Activated CD8-positive, alpha-beta memory T cell treated with anti-CD3 and anti-CD28 coated beads for 4 hours (primary cell): ENCODE measurements around the gene AMIGO2.
"Not testable (repeated sequence)": the region's sequence is repeated elsewhere in the genome, so short reads cannot be mapped to it uniquely, and the experiment has no call there.

ENCODE experiments used
- DNase-seq, 2 donors: peaks; one replicate each; pipeline ENCODE4 v3.0.0-alpha.2; 2020; ENCODE audit warnings: low read depth in 2 of 2

Gene AMIGO2, protein sequence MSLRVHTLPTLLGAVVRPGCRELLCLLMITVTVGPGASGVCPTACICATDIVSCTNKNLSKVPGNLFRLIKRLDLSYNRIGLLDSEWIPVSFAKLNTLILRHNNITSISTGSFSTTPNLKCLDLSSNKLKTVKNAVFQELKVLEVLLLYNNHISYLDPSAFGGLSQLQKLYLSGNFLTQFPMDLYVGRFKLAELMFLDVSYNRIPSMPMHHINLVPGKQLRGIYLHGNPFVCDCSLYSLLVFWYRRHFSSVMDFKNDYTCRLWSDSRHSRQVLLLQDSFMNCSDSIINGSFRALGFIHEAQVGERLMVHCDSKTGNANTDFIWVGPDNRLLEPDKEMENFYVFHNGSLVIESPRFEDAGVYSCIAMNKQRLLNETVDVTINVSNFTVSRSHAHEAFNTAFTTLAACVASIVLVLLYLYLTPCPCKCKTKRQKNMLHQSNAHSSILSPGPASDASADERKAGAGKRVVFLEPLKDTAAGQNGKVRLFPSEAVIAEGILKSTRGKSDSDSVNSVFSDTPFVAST

DNA sequence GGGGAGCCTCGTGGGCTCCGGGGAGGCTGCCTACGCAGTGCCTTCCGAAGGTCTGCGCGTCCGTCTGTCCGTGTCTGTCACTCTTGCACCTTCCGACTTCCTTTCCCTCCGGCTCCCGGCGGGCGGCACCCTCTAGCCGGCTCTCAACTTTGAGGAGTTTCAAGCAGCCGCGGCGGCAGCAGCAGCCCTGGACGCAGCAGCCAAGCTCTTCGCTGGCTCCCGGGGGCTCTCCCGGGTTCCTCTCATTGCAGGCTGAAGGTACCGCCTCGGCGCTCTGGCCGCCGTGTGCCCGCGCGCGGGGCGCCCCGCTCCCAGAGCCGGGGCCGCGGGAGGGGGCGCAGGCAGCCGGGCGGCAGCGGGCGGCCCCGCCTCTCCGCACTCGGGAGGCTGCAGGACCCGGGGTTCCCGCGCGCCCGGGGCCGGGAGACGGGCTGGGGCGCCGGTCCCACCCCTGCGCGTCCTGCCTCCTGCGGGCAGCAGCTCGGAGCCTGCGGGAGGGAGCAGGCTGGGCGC lies at the start of gene AMIGO2, which contains the start of gene PCED1B:
TSS of gene AMIGO2 (minus strand) at position 492 of the 513 bp plus-strand sequence. CDS start 957 bp downstream, outside the sequence.
TSS of gene PCED1B (plus strand) at position 154 of the 513 bp plus-strand sequence. CDS start 155,443 bp downstream, outside the sequence.
- DNase-seq, result peak; percentile 36 to 49

DNA sequence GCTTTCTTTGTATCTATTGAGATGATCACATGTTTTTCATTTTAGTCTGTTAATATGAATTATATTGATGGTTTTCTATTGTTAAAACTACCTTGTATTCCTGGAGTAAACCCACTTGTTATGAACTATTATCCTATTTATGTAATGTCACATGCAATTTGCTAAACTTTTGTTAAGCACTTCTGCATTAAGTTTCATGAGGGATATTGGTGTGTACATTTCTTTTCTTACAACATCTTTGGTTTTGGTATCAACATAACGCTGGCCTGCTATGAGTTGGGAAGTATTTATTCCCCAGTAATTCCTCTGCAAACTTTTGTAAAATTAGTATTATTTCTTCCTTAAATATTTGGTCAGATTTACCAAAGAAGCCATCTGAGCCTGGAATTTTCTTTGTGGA lies 46.5 kb upstream of the AMIGO2 start:
- no peak for DNase-seq

DNA sequence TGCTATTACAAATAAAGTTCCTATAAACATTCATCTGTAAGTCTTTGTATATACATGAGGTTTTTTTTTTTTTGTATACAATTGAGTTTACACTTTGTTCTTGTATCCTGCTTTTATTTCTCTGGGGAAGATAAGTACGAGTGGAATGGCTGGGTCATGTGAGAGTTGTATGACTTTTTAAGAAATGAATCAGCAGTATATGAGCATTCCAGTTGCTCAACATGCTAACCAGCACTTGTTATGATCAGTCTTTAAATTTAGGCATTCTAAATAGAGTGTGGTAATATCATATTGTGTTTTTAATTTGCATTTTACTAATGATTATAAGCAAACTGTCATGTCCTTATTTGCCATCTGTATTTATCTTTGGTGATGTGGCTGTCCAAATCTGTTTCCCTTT lies 44.7 kb upstream of the AMIGO2 start:
- no peak for DNase-seq

DNA sequence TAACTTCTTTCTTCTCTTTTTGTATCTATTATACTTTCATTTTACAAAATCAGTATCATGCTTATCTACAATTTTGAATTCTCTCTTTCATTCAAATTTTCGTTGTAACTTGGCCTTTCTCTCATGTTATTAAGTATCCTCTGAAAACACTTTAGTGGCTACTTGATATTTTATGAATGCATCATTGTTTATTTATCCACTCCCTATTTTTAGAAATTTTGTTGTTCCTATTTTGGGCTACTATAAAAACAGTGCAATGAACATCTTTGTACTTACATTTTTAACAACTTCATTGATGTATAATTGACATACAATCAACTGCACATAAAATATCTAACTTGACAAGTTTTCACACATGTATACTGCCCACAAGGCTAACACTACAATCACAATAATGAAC lies 44.0 kb upstream of the AMIGO2 start:
- no peak for DNase-seq

DNA sequence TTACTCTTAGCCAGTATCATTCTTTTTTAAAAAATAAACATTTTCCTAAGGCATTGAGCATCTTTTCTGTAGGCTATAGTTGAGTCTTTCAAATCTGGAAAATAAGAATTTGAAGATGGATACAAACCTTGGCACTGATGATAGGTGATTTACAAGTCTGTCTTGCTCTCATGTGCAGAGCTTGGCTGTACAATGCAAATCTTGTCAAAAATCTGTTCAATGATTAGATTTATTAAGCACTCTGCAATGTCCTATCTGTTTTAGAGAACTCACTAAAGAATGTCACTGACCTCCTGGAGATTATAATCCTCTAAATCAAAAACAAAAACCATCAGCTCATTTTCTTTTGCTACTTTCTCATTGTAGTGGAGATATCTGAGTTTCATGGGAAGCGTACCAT lies 42.8 kb upstream of the AMIGO2 start:
- no peak for DNase-seq

DNA sequence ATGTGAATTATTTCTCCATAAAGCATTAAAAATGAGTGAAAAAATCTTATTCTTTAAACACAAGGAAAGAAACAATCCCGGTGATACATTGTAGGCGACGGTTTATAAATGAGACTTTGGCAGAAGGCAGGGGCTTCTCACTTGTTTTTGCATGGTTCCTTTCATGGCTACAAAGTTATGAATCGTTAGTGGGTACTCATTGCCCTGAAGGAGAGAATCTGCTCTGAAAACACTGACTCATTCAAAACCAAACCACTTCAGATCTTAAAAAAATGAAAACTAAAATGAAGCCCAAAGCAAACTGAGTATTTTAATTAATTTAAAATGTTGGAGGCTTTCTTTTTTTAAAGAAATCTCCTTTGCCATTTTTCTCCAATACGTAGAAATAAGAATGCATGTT lies 41.4 kb upstream of the AMIGO2 start:
- no peak for DNase-seq

DNA sequence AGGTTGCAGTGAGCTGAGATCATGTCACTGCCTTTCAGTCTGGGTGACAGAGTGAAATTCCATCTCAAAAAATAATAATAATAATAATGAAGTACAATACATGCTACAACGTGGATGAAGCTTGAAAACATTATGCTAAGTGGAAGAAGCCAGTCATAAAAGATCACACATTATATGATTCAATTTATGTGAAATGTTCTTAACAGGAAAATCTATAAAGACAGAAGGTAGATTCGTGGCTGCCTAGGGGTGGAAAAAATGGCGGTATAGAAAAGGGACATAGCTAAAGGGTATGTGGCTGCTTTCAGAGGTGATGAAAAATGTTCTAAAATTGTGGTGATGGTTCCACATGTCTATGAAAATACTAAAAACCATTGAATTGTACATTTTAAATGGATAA lies 41.0 kb upstream of the AMIGO2 start:
- DNase-seq, result no peak

DNA sequence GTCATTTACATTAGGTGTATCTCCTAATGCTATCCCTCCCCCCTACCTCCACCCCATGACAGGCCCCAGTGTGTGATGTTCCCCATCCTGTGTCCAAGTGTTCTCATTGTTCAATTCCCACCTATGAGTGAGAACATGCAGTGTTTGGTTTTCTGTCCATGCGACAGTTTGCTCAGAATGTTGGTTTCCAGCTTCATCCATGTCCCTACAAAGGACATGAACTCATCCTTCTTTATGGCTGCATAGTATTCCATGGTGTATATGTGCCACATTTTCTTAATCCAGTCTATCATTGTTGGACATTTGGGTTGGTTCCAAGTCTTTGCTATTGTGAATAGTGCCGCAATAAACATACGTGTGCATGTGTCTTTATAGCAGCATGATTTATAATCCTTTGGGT lies 37.5 kb upstream of the AMIGO2 start:
- DNase-seq, result not testable (repeated sequence)

DNA sequence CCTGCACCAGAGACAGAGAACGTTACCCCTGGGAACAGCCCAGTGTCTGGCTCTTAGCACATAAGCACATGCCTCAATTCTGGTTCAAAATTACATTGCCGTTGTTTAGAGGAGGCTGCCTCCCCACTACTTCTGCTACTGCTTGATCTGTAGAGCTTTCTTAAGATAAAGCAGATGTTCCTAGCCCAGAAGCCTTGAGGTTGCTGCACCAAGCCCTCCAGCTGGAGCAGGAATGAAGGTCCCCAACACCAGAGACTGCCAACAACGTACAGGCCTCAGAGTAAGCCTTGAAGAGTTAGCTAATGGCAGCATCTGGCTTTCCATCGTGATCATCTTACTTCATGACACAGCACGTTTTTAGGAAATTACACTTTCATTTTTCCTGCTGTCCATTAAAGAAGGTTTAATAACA lies 34.7 kb upstream of the AMIGO2 start:
- no peak for DNase-seq

DNA sequence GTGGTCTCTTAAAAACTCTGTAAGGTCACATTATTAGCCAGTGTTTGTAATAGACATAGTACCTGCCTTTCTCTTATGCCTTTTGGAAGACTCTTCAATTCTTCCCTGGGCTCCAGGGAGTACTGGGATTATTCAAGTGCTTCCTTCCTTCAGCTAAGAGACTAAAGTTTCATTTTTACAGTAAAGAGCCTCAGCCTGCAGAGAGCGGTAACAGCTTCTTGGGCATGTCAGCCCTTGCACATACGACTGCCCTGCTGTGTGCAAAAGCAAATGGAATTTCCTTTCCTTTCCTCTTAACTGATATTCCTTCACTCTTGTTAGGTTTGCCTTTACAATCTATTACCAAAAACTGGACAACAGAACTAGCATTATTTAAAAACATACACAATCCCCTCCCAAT lies 32.9 kb upstream of the AMIGO2 start:
- DNase-seq, result no peak

DNA sequence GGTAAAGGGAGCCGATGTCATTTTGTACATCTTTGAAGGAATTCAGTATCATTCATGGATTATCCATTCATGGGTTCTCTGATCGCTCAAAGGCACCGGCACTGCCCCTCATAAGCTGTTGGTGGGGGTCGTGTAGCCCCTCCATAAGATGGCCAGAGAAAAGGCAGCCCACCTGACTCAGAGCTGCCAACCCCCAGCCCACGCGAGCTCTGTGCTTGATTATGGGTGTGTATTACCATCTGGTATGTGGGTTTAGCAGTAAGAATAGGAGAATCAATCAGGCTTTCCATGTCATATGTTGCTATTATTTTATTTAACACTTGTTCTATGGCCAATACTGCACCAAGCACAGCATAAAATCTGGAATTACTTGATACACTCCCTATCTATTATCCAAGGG lies 32.1 kb upstream of the AMIGO2 start:
- DNase-seq, result no peak

DNA sequence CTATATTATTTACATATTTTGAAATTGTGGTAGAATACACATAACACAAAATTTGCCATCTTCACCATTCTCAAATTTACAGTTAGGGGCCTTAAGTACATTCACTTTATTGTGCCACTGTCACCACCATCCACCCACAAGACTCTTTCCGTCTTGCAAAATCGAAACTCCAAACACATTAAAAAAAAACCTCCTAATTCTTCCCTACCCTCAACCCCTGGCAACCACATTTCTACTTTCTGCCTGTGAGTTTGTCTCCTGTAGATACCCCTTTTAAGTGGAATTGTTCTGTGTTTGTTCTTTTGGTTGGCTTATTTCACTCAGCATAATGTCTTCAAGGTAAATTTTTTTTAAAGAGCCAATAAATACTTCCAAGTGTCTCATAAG lies 31.6 kb upstream of the AMIGO2 start:
- DNase-seq, result no peak

DNA sequence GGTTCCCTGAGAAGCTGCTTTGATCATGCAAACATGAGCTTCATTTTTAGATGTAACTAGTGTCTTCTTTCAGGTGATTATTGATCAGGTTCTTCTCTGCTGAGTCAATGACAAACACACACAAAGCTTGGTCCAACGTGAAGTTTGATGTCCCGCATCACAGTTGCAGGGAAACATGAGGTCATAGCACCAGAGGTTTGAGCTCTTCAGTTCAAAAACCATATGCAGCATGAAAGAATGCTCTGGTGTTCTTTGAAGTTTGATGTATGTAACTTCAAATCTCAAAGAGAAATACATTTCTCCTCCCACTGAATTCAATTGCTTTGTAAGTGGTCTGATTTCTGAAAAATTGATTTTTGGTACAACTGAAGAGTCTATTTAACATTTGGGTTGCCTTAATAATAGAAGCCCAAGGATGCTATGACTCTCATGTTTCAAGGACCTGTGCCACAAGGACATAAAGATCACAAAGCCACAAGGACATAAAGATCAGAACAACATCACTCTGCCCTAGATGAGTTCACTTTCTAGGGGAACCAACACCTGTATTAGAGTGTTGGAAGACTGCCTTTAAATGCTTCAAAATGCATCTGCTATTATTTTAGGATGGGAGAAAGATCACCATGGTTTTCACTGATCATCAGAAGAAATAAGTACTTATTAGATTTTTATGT lies 31.1 kb upstream of the AMIGO2 start:
- no peak for DNase-seq

DNA sequence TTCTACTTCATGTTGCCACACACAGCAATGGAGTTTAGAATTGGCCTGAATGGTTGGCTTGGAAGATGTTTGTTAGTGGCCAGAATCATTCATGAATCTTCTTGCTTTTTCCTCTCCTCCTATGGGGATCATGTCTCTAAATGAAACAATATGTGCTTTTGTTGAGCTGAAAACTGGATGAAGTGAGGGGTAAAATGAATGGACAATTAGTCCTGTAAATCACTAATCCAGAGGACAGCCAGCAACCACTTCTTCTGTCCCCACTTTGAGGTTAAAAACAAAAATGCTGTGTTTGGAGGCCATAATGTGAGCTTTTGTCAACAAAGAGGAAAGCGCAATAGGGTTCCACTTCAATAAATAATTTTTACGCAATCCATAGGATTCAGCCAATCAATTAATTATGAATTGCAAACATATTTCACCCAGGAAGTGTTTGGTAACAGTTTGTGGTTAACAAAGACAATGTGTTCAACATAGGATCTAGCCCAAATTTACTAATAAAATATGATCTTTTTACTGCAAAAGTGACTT lies 30.3 kb upstream of the AMIGO2 start:
- no peak for DNase-seq

DNA sequence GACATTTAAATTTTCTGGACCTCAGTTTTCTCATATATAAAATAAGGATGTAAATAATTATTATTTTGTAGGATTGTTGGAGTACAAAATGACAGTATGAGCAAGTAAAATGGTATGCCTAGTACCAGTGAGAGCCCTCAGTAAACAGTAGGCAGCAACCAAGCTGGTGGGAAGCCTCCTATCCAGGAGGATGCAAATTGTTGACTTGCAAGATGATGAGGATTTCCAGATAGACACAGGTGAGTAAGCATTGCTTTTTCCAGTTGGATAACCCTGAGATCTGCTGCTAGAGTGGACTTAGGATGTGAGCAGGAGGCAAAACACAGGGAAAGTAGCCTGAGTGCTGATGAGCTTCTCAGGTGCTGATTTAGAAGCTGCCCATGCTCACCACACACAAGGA lies 28.2 kb upstream of the AMIGO2 start:
- DNase-seq, result no peak

DNA sequence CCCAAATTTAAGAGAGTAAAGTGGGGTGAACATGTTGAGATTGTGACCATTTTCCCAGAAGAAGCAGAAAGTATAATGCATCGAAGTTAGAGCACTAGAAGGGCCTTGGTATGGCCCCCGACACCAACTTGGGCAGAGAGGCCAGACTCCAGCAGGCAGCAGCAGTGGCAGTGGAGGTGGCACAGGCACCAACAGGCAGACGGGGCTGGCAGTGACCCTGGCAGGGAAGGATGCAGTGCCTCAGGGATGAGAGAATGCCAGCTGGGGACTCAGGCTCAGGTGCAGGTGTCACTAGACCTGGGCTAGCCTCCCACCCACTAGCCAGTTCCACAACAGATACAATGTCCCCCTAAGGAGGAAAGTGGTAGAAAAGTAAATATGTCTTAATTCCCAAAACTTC lies 27.7 kb upstream of the AMIGO2 start:
- DNase-seq, result no peak

DNA sequence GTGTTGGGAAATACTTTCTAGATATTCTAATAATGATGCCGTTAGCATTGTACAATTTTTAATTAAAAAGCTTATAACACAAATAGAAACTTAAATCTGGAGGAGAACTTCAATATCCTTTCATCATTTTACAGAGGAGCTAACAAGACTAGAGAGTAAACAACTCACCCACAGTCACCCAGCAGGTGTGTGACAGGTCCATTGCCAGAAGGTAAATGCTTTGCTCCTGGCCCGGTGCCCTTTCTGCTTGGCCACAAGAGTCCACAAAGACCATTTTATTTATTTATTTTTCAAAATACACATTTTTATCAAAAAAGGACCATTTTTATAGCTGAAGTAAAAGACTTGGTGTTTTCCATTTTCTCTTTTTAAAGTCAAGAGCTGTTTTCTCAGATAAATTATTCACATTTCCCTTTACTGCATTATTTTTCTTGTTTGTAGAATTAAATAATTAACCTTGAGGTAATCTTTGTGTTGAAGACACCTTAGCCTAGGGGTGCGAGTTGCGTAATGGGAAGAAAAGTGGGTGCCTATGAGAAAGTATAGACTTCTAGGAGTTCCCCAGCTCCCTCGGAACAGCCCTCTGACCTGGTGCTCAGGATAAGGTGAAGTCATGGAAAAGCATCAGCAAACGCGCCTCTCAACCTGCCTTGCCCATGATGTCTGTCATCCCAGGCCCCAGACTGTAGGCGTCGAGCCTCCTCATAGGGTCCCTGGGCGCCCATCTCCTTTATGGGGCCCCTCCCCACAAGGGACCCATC lies 26.3 kb upstream of the AMIGO2 start:
- DNase-seq, result no peak

DNA sequence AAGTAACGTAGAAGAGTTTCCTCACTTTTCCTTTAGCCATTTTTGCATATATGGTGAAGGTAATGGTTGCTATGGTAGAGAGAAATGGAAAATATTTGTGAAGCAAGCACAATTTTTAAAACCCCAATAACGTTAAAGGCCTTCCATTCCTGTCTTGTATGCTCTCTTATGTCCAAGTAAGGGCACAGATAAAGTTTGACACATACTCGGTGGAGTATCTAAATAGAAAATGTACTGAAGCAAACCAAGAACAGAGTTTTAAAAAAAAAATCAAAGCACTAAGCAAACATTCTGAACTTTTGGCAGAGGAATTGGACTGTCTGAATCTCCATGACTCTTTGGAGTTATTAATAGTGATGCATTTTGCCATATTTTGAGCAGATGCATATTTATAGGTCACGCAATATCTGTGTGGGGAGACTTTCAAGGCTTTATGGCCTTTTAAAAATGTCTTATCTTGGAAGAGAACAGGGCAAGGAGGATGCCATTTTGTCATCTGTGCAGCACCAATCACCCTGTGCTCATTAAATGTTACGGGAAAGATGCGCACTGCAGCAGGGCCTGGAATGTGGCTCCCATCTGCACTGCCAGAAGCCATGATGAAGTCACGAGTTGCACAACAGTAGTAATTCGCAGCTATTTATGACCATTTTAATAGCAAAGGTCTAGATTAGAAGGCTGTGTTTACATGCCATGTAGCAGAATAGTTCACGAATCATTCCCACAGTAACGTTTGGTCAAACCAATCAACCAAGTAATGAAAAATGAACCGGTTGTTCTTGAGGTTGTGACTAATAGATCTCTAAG lies 23.3 kb upstream of the AMIGO2 start:
- no peak for DNase-seq

DNA sequence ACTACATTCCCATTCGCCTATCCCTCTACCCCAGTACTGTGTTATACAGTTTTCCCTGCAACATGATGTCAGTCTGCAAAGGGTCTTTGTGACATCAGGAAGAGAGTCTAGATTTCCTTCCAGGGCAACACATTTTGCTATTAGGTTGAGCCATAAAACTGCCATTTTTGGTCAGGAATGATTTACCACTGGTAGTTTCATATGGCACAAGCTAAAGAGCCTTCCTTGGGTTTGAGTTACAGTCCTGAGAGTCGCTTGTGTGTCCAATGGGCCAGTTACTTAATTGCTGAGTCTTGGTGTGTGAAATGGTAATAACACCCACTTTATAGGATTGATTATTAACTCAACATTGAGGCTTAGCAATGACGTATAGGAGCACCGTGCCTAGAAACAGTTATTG lies 22.6 kb upstream of the AMIGO2 start:
- no peak for DNase-seq

DNA sequence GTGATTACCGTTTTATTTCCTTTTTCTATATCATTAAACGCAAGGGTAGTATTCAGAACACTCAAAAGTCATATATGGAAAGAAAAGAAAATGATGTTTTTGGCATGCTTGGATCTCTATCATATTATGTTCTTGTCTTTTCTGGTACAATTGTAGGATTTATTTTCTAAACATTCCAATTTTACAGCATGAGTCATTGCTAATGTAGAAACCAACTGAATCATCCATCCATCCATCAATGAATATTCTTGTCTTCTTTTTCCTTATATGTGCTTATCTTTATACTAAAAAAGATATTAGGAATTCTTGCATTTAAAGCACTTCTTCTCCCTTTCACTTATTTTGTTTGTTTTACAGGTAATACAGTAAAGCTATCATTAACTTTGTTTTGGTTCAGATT lies 20.4 kb upstream of the AMIGO2 start:
- no peak for DNase-seq

DNA sequence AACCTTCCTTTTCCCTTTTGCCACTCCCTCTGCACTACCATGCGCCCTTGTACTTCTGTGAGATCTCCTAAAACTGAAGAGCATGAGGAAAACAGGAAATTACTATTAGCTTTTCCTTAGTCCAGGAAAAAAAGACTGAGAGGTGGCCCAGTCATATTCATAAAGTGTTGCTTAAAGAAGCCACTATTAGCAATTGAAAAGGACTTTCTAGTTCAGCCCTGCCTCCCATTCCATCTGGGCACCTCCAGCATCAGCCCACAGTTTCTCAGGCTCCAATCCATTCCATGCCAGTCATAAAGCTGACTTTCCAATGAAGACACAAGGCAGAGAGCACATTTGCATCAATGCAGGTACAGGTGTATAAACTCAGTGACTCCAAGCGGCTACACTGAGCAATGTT lies 19.9 kb upstream of the AMIGO2 start:
- DNase-seq, result no peak
